ENCODE measurements around the gene STKLD1. TPM values are rescaled to one million over a fixed set of nuclear protein-coding genes. Genes with fewer than 3 reads are reported as not detected.
A peak's percentile ranks its signal among the peaks of the same experiment; 100 is the strongest.
"Not testable (repeated sequence)": the region's sequence is repeated elsewhere in the genome, so short reads cannot be mapped to it uniquely, and the experiment has no call there.

The STKLD1 gene
- total RNA-seq, 2 donors from 2014 or later = not detected

DNA sequence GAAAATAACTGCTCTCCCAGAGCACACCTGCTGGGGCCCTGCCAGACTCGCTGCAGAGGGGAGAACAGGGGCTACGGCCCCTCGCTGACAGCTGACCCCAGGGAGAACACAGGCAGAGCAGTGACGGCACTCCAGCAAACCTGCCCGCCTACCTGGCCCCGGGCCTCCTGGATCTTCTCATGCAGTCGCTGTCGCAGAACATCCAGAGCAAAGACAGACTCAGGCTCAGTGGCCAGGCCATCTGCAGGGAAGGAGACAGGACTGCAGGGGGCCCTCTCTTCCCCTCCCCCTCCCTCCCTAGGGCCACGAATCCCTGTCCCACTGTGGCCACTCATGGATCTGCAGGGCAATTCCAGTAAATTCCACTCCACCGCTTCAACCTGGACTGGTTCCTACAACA is 42.6 kb upstream of the STKLD1 start:
- TF ChIP-seq CTCF (IDR thresholded peaks at IDR 0.05) = no peak
- no peak for TF ChIP-seq POLR2A (IDR thresholded peaks at IDR 0.05)
- H3K36me3 ChIP-seq (replicated peaks in 1 of 2; ENCODE audit: insufficient read depth in 1 of 2, low read depth in 2 of 2) = peaks cover 24 to 27% of the 10 kb centered on the region in 2 donors
- no peaks in the 10 kb centered on the region for H3K27me3 ChIP-seq
- H3K4me1 ChIP-seq = peaks cover 28% of the 10 kb centered on the region
- intact Hi-C loops (cut with DNase I) = loop anchor here (10.0 kb wide), 2 partner anchors 151 to 299 kb away; partner anchors contain the start of gene GTF3C5
- no peak overlapping the region for H3K4me3 ChIP-seq
- ATAC-seq (no peak), DNase-seq (peak in 1 of 4 donors; percentile 8)
- H3K27ac ChIP-seq = no peak overlapping the region
- WGBS, 2 donors = 69 to 91% methylated on average over 2 to 10 of the region's 10 CpGs
- no peaks in the 10 kb centered on the region for H3K9me3 ChIP-seq

DNA sequence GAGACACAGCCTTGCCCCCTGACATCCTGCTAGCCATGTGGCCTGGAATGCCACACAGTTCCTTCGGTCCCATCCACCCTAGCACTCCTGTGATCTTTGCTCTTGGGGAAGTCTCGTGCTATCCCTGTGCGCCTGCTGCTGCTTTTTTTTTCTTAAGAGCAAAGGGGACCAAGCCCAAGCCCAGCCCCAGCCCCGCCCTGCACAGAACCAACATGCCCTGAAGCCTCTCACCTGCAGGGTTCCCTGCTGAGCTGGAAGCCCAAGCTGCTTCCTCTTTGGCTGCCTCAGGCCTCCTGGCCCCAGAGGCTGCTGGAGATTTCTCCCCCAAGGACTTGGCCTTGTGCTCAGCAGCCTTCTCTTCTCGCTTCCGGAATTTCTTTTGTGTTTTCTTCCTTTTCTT is 42.0 kb upstream of the STKLD1 start:
- Histone ChIP-seq H3K27ac (no peak overlapping the region), H3K4me1 (peaks cover 27% of the 10 kb centered on the region), H3K36me3 (replicated peaks in 1 of 2; ENCODE audit: insufficient read depth in 1 of 2, low read depth in 2 of 2) (peaks cover 24 to 27% of the 10 kb centered on the region in 2 donors), H3K27me3 (no peaks in the 10 kb centered on the region), H3K9me3 (no peaks in the 10 kb centered on the region), H3K4me3 (no peak overlapping the region)
- no peak for ATAC-seq
- 82 to 95% methylated on average over 6 of the region's 6 CpGs for WGBS, 2 donors
- peak in 1 of 4 donors; percentile 4 for DNase-seq
- no peak for TF ChIP-seq POLR2A (IDR thresholded peaks at IDR 0.05)
- no peak for TF ChIP-seq CTCF (IDR thresholded peaks at IDR 0.05)
- intact Hi-C loops (cut with DNase I) = loop anchor here (10.0 kb wide), 2 partner anchors 151 to 299 kb away; partner anchors contain the start of gene GTF3C5

DNA sequence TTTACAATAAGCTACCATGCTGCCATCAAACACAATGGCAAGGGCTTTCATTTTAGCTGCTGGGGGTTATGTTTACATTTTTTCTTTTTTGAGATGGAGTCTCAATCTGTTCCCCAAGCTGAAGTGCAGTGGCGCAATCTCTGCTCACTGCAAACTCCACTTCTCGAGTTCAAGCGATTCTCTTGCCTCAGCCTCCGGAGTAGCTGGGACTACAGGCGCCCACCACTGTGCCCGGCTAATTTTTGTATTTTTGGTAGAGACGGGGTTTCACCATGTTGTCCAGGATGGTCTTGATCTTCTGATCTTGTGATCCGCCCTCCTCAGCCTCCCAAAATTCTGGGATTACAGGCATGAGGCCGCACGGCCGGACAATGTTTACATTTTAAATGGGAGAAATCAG is 41.3 kb upstream of the STKLD1 start:
- H3K9me3 ChIP-seq, H3K27ac ChIP-seq, ATAC-seq, H3K27me3 ChIP-seq: not testable (repeated sequence)
- intact Hi-C loops (cut with DNase I) = loop anchor here (10.0 kb wide), 2 partner anchors 150 to 300 kb away; partner anchors contain the start of gene GTF3C5
- Histone ChIP-seq H3K36me3 (replicated peaks in 1 of 2; ENCODE audit: insufficient read depth in 1 of 2, low read depth in 2 of 2) (peaks cover 24 to 27% of the 10 kb centered on the region in 2 donors), H3K4me1 (peaks cover 24% of the 10 kb centered on the region), H3K4me3 (peak overlapping the region; percentile 91 to 99)
- peak in 1 of 4 donors; percentile 1 for DNase-seq
- 70 to 71% methylated on average over 11 of the region's 11 CpGs for WGBS, 2 donors

DNA sequence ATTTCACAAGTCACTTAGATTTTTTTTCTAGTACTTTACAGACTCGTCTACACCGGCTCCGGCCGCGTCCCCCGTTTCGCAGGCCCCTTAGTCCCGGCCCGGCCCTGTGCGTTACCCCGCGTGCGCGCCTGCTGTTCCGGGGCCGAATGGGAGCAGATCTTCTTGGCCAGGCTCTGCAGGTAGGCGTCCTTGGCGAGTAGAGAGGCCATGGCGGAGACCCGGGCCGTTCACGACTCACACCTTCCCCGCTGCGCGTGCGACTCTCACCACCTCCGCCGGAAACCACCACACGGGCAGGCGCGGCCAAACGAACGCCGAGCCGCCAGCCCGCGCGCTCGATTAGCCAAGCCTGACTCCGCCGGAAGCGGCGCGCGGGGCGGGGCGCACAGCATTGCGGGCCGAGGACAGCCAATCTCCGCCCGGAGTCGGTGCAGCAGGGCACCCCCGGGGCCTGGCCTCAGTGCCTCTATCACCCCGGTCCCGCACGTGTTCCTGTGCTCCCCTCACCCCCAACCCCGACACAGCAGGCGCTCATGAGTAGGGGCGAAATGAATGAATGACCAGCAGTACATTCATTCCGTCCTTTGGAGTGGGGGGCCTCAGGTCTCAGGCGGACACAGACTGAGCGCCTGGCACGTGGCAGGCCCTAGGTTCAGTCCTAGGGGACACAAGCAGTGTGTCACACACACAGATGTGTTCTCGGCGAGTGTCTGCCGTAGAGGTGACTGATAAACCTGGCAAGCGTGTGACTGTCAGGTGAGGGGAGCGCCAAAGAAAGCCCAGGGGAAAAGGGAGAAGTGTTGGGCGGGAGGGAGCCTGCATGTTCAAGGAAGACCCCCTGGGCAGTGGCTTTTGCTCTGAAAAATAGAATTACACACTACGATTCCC is 40.0 kb upstream of the STKLD1 start, which contains the start of gene SURF6:
Gene SURF6 (minus strand): TSS at position 265 of the 888 bp plus-strand sequence. CDS start 56 bp downstream, at position 209.
- Histone ChIP-seq H3K4me1 (peaks cover 24% of the 10 kb centered on the region), H3K9me3 (no peaks in the 10 kb centered on the region), H3K27ac (peak within 1 kb of the TSS; percentile 2 to 79 (median 66)), H3K36me3 (replicated peaks in 1 of 2; ENCODE audit: insufficient read depth in 1 of 2, low read depth in 2 of 2) (peaks cover 23 to 27% of the 10 kb centered on the region in 2 donors), H3K27me3 (no peaks in the 10 kb centered on the region), H3K4me3 (peak within 1 kb of the TSS; percentile 91 to 99)
- ATAC-seq = peak; percentile 98
- TF ChIP-seq POLR2A (IDR thresholded peaks at IDR 0.05) (peak; percentile 50 to 69 (median 66)), CTCF (IDR thresholded peaks at IDR 0.05) (peak in 3 of 7 experiments; percentile 4 to 37 (median 31))
- peak; percentile 88 to 92 (median 91) for DNase-seq
- WGBS, 2 donors = 3% methylated on average over 26 to 70 of the region's 70 CpGs
- intact Hi-C loops (cut with DNase I) = loop anchor here (10.0 kb wide), 2 partner anchors 149 to 301 kb away; partner anchors contain the start of gene GTF3C5

DNA sequence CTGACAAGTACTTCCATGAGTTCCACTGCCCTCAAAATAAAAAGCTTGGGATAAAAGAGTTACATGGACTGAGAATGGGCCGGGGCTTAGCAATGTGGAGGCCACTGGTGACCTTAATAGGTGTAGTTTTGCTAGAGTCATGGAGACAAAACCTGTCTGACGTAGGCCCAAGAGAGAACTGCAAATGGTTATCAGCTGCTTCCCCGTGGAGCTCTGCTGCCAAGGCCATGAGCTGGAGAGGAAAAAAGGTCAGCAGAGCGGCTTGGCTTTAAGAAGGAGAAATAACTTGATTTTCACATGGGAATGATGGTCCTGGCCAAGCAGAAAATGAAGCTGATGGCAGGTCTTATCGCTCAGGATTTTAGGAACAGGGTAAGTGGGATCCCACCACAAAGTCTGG is 36.5 kb upstream of the STKLD1 start:
- ATAC-seq (no peak), DNase-seq (no peak)
- Histone ChIP-seq H3K27me3 (no peaks in the 10 kb centered on the region), H3K4me3 (no peak overlapping the region), H3K36me3 (replicated peaks in 1 of 2; ENCODE audit: insufficient read depth in 1 of 2, low read depth in 2 of 2) (no peaks in the 10 kb centered on the region), H3K9me3 (no peaks in the 10 kb centered on the region), H3K27ac (no peak overlapping the region), H3K4me1 (peaks cover 15% of the 10 kb centered on the region)
- intact Hi-C loops (cut with DNase I) = loop anchor here (10.0 kb wide), 2 partner anchors 145 to 305 kb away; partner anchors contain the start of gene GTF3C5
- 50 to 60% methylated on average over 5 of the region's 5 CpGs for WGBS, 2 donors
- TF ChIP-seq CTCF (IDR thresholded peaks at IDR 0.05) (no peak), POLR2A (IDR thresholded peaks at IDR 0.05) (no peak)

Data from body of pancreas (tissue), 4 donors.